H1 (cell line): ENCODE data around the gene AFG1L. TPM values are rescaled to one million over a fixed set of nuclear protein-coding genes. Genes with fewer than 3 reads are reported as not detected.

Experiments used
- CTCF ChIA-PET: fragments of 300-600 bp; sonication (Branson Sonifier 250); formaldehyde crosslinking; loops from one replicate; lab custom pipeline; 2021; ENCODE audit not compliant: partially characterized antibody; lab: Charles Lee
- POLR2A ChIA-PET: fragments of 300-600 bp; sonication (Branson Sonifier 250); formaldehyde crosslinking; loops from one replicate; lab custom pipeline; 2021; ENCODE audit warnings: inconsistent platforms; ENCODE audit not compliant: partially characterized antibody; lab: Charles Lee
- DNase-seq, 2 experiments: peaks; one replicate each; pipeline versions ENCODE4 v3.0.0 to v3.0.0-alpha.2; 2010 to 2022; ENCODE audit warnings: low spot score in 2 of 2, low read depth in 1 of 2, mixed read lengths in 1 of 2
- FAIRE-seq: peaks from 2 replicates; lab custom pipeline; 2011; peaks lifted over from hg19 to GRCh38; lab: Jason Lieb, UNC
- H2AFZ ChIP-seq: 2 replicates; pipeline ENCODE4 v1.8.1; 2012; ENCODE audit warnings: low read length, inconsistent platforms
- H2AK5ac ChIP-seq: 2 replicates; pipeline ENCODE4 v1.6.1; 2013; ENCODE audit warnings: low read depth, low read length
- H2BK120ac ChIP-seq: replicated peaks from 2 replicates; pipeline ENCODE3; 2013; ENCODE audit warnings: low read depth, low read length, inconsistent platforms
- H2BK12ac ChIP-seq: 2 replicates; pipeline ENCODE4 v1.6.1; 2013; ENCODE audit warnings: low read depth, low read length
- H2BK15ac ChIP-seq: 2 replicates; pipeline ENCODE4 v1.6.1; 2013; ENCODE audit warnings: low read length
- H2BK20ac ChIP-seq: 2 replicates; pipeline ENCODE4 v1.6.1; 2013; ENCODE audit warnings: low read length
- H2BK5ac ChIP-seq: 2 replicates; pipeline ENCODE4 v1.6.1; 2013; ENCODE audit warnings: low read depth, low read length
- H3K14ac ChIP-seq: 2 replicates; pipeline ENCODE4 v1.6.1; 2013; ENCODE audit warnings: inconsistent platforms; ENCODE audit not compliant: insufficient read length
- H3K18ac ChIP-seq: 2 replicates; pipeline ENCODE4 v1.6.1; 2013; ENCODE audit warnings: low read length; ENCODE audit errors: extremely low read depth
- H3K23ac ChIP-seq: 2 replicates; pipeline ENCODE4 v1.6.1; 2013; ENCODE audit warnings: inconsistent platforms; ENCODE audit not compliant: insufficient read length
- H3K23me2 ChIP-seq: 2 replicates; pipeline ENCODE4 v1.6.1; 2013; ENCODE audit warnings: low read depth, low read length
- H3K27ac ChIP-seq: 2 replicates; pipeline ENCODE4 v1.6.1; 2011; ENCODE audit warnings: low read depth, low read length, inconsistent platforms
- H3K27me3 ChIP-seq, 4 experiments: replicated peaks in 1 of 4; 1 replicate in 1 of 4; 2 replicates in 3 of 4; pipeline versions ENCODE4 v1.6.1 to v1.8.1; 2011 to 2013; ENCODE audit warnings: low read length in 3 of 4, mild to moderate bottlenecking in 3 of 4, inconsistent platforms in 2 of 4, mixed read lengths in 2 of 4, moderate library complexity in 1 of 4; ENCODE audit not compliant: control insufficient read depth in 3 of 4, insufficient read depth in 3 of 4; ENCODE audit errors: extremely low read depth in 1 of 4
- H3K36me3 ChIP-seq, 4 experiments: 2 replicates each; pipeline versions ENCODE4 v1.6.1 to v1.8.1; 2011 to 2013; ENCODE audit warnings: mild to moderate bottlenecking in 4 of 4, low read length in 3 of 4, moderate library complexity in 2 of 4, control low read depth in 1 of 4, inconsistent platforms in 1 of 4; ENCODE audit not compliant: insufficient read depth in 4 of 4, control insufficient read depth in 2 of 4
- H3K4ac ChIP-seq: replicated peaks from 2 replicates; pipeline ENCODE3; 2013; ENCODE audit warnings: low read length, low read depth, mixed read lengths, inconsistent platforms; ENCODE audit not compliant: insufficient read length
- H3K4me1 ChIP-seq, 4 experiments: replicated peaks in 1 of 4; 1 replicate in 1 of 4; 2 replicates in 3 of 4; pipeline versions ENCODE4 v1.6.1 to v1.8.1; 2011 to 2013; ENCODE audit warnings: low read length in 3 of 4, inconsistent platforms in 2 of 4, mixed read lengths in 1 of 4; ENCODE audit not compliant: insufficient read depth in 4 of 4, control insufficient read depth in 3 of 4
- H3K4me2 ChIP-seq, 2 experiments: 2 replicates each; pipeline versions ENCODE4 v1.6.1 to v1.8.1; 2011 to 2013; ENCODE audit warnings: low read depth in 2 of 2, low read length in 2 of 2, control low read depth in 1 of 2, inconsistent platforms in 1 of 2, mild to moderate bottlenecking in 1 of 2; ENCODE audit not compliant: insufficient read depth in 1 of 2
- H3K4me3 ChIP-seq, 4 experiments: fragments of 200-600, 300-600 bp in 1 of 4; sonication (generic), shearing (Covaris generic), sonication (Bioruptor Twin) in 1 of 4; 2 replicates each; pipeline versions ENCODE4 v1.5.1 to v1.8.1; 2011 to 2016; ENCODE audit warnings: low read length in 4 of 4, low read depth in 3 of 4, control low read depth in 2 of 4, inconsistent platforms in 2 of 4, mild to moderate bottlenecking in 2 of 4, mixed read lengths in 1 of 4, moderate library complexity in 1 of 4; ENCODE audit not compliant: insufficient read depth in 2 of 4; ENCODE audit errors: extremely low read depth in 1 of 4
- H3K56ac ChIP-seq: replicated peaks from 2 replicates; pipeline ENCODE3; 2013; ENCODE audit warnings: low read depth, mild to moderate bottlenecking, mixed read lengths, low read length, inconsistent platforms; ENCODE audit not compliant: insufficient read length
- H3K79me1 ChIP-seq: 2 replicates; pipeline ENCODE4 v1.6.1; 2013; ENCODE audit warnings: low read depth, low read length, control low read depth
- H3K79me2 ChIP-seq, 2 experiments: 2 replicates each; pipeline versions ENCODE4 v1.6.1 to v1.8.1; 2012 to 2013; ENCODE audit warnings: low read length in 2 of 2, mild to moderate bottlenecking in 2 of 2, inconsistent platforms in 1 of 2; ENCODE audit not compliant: insufficient read depth in 2 of 2, control insufficient read depth in 1 of 2
- H3K9ac ChIP-seq, 4 experiments: replicated peaks in 1 of 4; 1 replicate in 1 of 4; 2 replicates in 3 of 4; pipeline versions ENCODE4 v1.6.1 to v1.8.1; 2011 to 2013; ENCODE audit warnings: low read depth in 3 of 4, low read length in 3 of 4, control low read depth in 2 of 4, mild to moderate bottlenecking in 2 of 4, moderate library complexity in 2 of 4, inconsistent platforms in 1 of 4; ENCODE audit errors: extremely low read depth in 1 of 4
- H3K9me3 ChIP-seq, 2 experiments: 2 replicates each; pipeline versions ENCODE4 v1.6.1 to v1.8.1; 2012 to 2013; ENCODE audit warnings: mild to moderate bottlenecking in 2 of 2, moderate library complexity in 2 of 2, control low read depth in 1 of 2, inconsistent platforms in 1 of 2, low read depth in 1 of 2, low read length in 1 of 2, mixed read lengths in 1 of 2; ENCODE audit not compliant: insufficient read depth in 2 of 2
- H4K20me1 ChIP-seq, 2 experiments: replicated peaks in 1 of 2; 2 replicates each; pipeline versions ENCODE3 to v1.8.1; 2011 to 2013; ENCODE audit warnings: inconsistent platforms in 2 of 2, low read length in 2 of 2, mild to moderate bottlenecking in 1 of 2; ENCODE audit not compliant: insufficient read depth in 2 of 2, control insufficient read depth in 1 of 2
- H4K5ac ChIP-seq: 2 replicates; pipeline ENCODE4 v1.6.1; 2013; ENCODE audit warnings: low read length, low read depth, mixed read lengths, inconsistent platforms; ENCODE audit not compliant: insufficient read length
- H4K8ac ChIP-seq: 2 replicates; pipeline ENCODE4 v1.8.0; 2013; ENCODE audit warnings: mild to moderate bottlenecking, moderate library complexity, low read length, inconsistent platforms; ENCODE audit not compliant: insufficient read depth; ENCODE audit errors: extremely low read depth
- H4K91ac ChIP-seq: replicated peaks from 2 replicates; pipeline ENCODE3; 2013; ENCODE audit warnings: low read length, mixed read lengths, inconsistent platforms; ENCODE audit not compliant: insufficient read length
- ASH2L ChIP-seq: fragments of 200-600, 300-600 bp; sonication (generic); IDR thresholded peaks from one replicate; pipeline ENCODE4 v1.7.1; 2017; ENCODE audit warnings: low read length
- BCL11A ChIP-seq, 2 experiments: IDR thresholded peaks; one replicate each; pipeline ENCODE4 v1.6.1; 2011; ENCODE audit warnings: low read depth in 2 of 2, low read length in 2 of 2, mild to moderate bottlenecking in 2 of 2
- CBX5 ChIP-seq: fragments of 300-800, 300-1000 bp; sonication (generic); IDR thresholded peaks from 2 replicates; pipeline ENCODE4 v1.7.1; 2016; ENCODE audit warnings: antibody characterized with exemption, low read length, low read depth
- CEBPB ChIP-seq: IDR thresholded peaks from 2 replicates; pipeline ENCODE4 v1.6.1; 2012; ENCODE audit warnings: low read depth, low read length
- CHD2 ChIP-seq: IDR thresholded peaks from 2 replicates; pipeline ENCODE4 v1.6.1; 2012; ENCODE audit warnings: low read length, improper control_type of control experiment
- FOSL1 ChIP-seq: IDR thresholded peaks from 2 replicates; pipeline ENCODE4 v1.6.1; 2011; ENCODE audit warnings: mild to moderate bottlenecking, low read depth, low read length, moderate library complexity; ENCODE audit not compliant: insufficient read depth
- HDAC6 ChIP-seq: IDR thresholded peaks from one replicate; pipeline ENCODE4 v1.7.1; 2012; ENCODE audit warnings: low read depth, mild to moderate bottlenecking, inconsistent platforms, low read length, moderate library complexity
- NRF1 ChIP-seq: IDR thresholded peaks from 2 replicates; pipeline ENCODE4 v1.6.1; 2011; ENCODE audit warnings: mild to moderate bottlenecking, low read depth, low read length, improper control_type of control experiment
- RAD21 ChIP-seq, 2 experiments: IDR thresholded peaks in 1 of 2; conservative IDR thresholded peaks in 1 of 2; 2 replicates each; pipeline ENCODE4 v1.6.1; 2011; ENCODE audit warnings: low read depth in 2 of 2, low read length in 2 of 2, improper control_type of control experiment in 1 of 2, inconsistent platforms in 1 of 2, mild to moderate bottlenecking in 1 of 2, moderate library complexity in 1 of 2
- RFX5 ChIP-seq: IDR thresholded peaks from 2 replicates; pipeline ENCODE4 v1.6.1; 2011; ENCODE audit warnings: low read depth, low read length, improper control_type of control experiment, borderline replicate concordance
- SIRT6 ChIP-seq: IDR thresholded peaks from one replicate; pipeline ENCODE4 v1.7.1; 2012; ENCODE audit warnings: low read length, inconsistent platforms
- SIX5 ChIP-seq: IDR thresholded peaks from 2 replicates; pipeline ENCODE4 v1.6.1; 2011; ENCODE audit warnings: mild to moderate bottlenecking, low read depth, low read length
- SP1 ChIP-seq: IDR thresholded peaks from 2 replicates; pipeline ENCODE4 v1.6.1; 2011; ENCODE audit warnings: low read depth, low read length
- TBP ChIP-seq: IDR thresholded peaks from 2 replicates; pipeline ENCODE4 v1.6.1; 2011; ENCODE audit warnings: low read depth, low read length, improper control_type of control experiment
- YY1 ChIP-seq: IDR thresholded peaks from 2 replicates; pipeline ENCODE4 v1.6.1; 2011; ENCODE audit warnings: low read depth, mild to moderate bottlenecking, low read length
- WGBS, 2 experiments: shearing (Covaris generic) in 1 of 2; methylation state at CpG; one replicate each; pipeline versions ENCODE4 v1.1.6 to v1.1.7; 2013 to 2015; ENCODE audit warnings: low lambda C conversion rate in 2 of 2, mixed read lengths in 2 of 2, inconsistent platforms in 1 of 2, low coverage in 1 of 2, missing lambda C conversion rate in 1 of 2; ENCODE audit not compliant: insufficient replicate concordance in 2 of 2, insufficient coverage in 1 of 2, insufficient read length in 1 of 2; ENCODE audit errors: extremely low coverage in 1 of 2, missing lambda C conversion rate in 1 of 2; 5-methylcytosine and 5-hydroxymethylcytosine counted together
- polyA plus RNA-seq, 7 experiments: library from polyadenylated mRNA; depleted of rRNA in 3 of 7; stranded (reverse) in 5 of 7; unstranded in 2 of 7; fragments of >200 nt in 5 of 7; fragments of 200-250 nt in 2 of 7; gene quantifications; 1 replicate in 5 of 7; 2 replicates in 1 of 7; 4 replicates in 1 of 7; pipeline versions ENCODE4 v1.2.1 to v1.2.3, GENCODE V29; 2011 to 2013; ENCODE audit warnings: missing spikeins in 2 of 7, mixed read lengths in 2 of 7
- total RNA-seq: library from RNA; stranded (reverse); fragmentation: NEBNext Ultra II Directional; extraction: Animal tissue kit (Norgen Biotek cat#: 25700); gene quantifications from 2 replicates; pipeline ENCODE4 v1.2.1, GENCODE V29; 2021

Gene AFG1L
- total and polyA plus RNA-seq, 2 of the 8 experiments (the other 6 are each of a cell fraction or from before 2014, with no cell fraction given): 0.98 to 5.7 TPM

GRCh38 chr6:108502832-108503231 is 208.0 kb downstream of the AFG1L start:
- no peaks in the 10 kb centered on the region; a peak in 1 of 8 replicates for H3K36me3 ChIP-seq
- no peak overlapping the region for H4K8ac ChIP-seq
- H3K4me2 ChIP-seq: no peak overlapping the region
- H2BK15ac ChIP-seq: no peak overlapping the region
- no peak overlapping the region for H2BK20ac ChIP-seq
- H2BK12ac ChIP-seq: no peak overlapping the region
- no peak for DNase-seq
- no peak overlapping the region for H2BK120ac ChIP-seq
- no peaks in the 10 kb centered on the region for H3K9me3 ChIP-seq
- H2BK5ac ChIP-seq: no peak overlapping the region
- no peak overlapping the region for H3K23ac ChIP-seq
- POLR2A ChIA-PET: no interaction called here
- no peak overlapping the region for H3K4ac ChIP-seq
- TF ChIP-seq HDAC6 (no peak), SP1 (no peak), SIX5 (no peak), RAD21 (IDR thresholded peaks at IDR 0.05 in 1 of 2, conservative IDR thresholded peaks at IDR 0.05 in 1 of 2; ENCODE audit: low read depth in 2 of 2, low read length in 2 of 2) (no peak), SIRT6 (no peak), BCL11A (IDR thresholded peaks at IDR 0.05; ENCODE audit: low read depth in 2 of 2, low read length in 2 of 2) (no peak), CEBPB (no peak), RFX5 (no peak), ASH2L (no peak), CHD2 (no peak), CBX5 (no peak), FOSL1 (no peak), TBP (no peak), YY1 (no peak), NRF1 (no peak)
- TF ChIP-seq, all 59 proteins: peak for 0
- Histone ChIP-seq H3K4me1 (no peaks in the 10 kb centered on the region), H2AFZ (no peak overlapping the region), H3K79me2 (no peaks in the 10 kb centered on the region), H3K4me3 (no peak overlapping the region), H3K27me3 (no peaks in the 10 kb centered on the region), H3K27ac (no peak overlapping the region), H4K91ac (no peak overlapping the region), H3K79me1 (no peaks in the 10 kb centered on the region), H3K9ac (no peak overlapping the region), H3K14ac (no peak overlapping the region), H2AK5ac (no peak overlapping the region), H4K5ac (no peak overlapping the region), H4K20me1 (no peaks in the 10 kb centered on the region), H3K23me2 (no peaks in the 10 kb centered on the region), H3K56ac (no peak overlapping the region), H3K18ac (no peak overlapping the region)
- FAIRE-seq: no peak
- 73% methylated on average over 1 of the region's 1 CpG; no CpG with 5 or more reads in 1 of the 2 experiments for WGBS, 2 experiments
- CTCF ChIA-PET: interaction anchor here (0.9 to 5.1 kb wide), 3 partner anchors 9 to 388 kb away, joined by 3 to 30 read pairs (median 3); no protein-coding TSS in a partner anchor
